VCaP (cell line): ENCODE measurements around the gene EIF5B.
"Not testable (repeated sequence)": the region's sequence is repeated elsewhere in the genome, so short reads cannot be mapped to it uniquely, and the experiment has no call there.

Experiments
- H3K27ac ChIP-seq: fragments of 450-650 bp; 2 replicates; pipeline ENCODE4 v1.5.1; 2017
- CTCF ChIP-seq: fragments of 450-650 bp; conservative IDR thresholded peaks from 2 replicates; pipeline ENCODE4 v1.5.1; 2017; ENCODE audit warnings: mild to moderate bottlenecking, moderate library complexity

Gene EIF5B

GRCh38 chr2:99350194-99350593 lies 13.0 kb downstream of the EIF5B start:
- H3K27ac ChIP-seq: no peak overlapping the region
- no peak for TF ChIP-seq CTCF

DNA sequence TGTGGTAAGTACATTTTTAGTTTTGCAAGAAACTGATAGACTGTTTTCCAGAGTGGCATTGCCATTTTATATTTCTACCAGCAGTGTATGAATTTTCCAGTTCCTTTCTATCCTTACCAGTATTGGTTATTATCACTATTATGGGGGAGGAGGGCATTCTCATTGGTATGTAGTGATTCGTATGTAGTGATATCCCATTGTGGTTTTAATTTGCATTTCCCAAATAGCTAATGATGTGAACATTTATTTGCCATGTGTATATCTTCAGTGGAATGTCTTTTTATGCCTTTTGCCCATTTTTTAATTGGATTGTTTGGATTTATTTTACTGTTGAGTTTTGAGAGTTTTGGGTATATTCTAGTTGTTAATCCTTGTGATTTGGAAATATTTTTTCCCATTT lies 16.9 kb downstream of the EIF5B start:
- no peak overlapping the region for H3K27ac ChIP-seq
- TF ChIP-seq CTCF: no peak

DNA sequence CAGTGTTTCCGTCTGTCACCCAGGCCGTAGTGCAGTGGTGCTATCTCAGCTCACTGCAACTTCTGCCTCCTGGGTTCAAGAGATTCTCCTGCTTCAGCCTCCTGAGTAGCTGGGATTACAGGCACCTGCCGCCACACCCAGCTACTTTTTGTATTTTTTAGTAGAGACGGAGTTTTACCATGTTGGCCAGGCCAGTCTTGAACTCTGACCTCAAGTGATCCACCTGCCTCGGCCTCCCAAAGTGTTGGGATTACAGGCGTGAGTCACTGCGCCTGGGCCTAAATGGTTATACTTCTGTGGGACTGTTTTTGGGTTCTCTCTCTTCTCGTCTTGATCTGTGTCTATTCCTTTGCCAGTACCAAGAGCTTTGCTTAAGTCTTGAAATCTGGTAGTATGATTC lies 17.6 kb downstream of the EIF5B start:
- H3K27ac ChIP-seq: not testable (repeated sequence)

DNA sequence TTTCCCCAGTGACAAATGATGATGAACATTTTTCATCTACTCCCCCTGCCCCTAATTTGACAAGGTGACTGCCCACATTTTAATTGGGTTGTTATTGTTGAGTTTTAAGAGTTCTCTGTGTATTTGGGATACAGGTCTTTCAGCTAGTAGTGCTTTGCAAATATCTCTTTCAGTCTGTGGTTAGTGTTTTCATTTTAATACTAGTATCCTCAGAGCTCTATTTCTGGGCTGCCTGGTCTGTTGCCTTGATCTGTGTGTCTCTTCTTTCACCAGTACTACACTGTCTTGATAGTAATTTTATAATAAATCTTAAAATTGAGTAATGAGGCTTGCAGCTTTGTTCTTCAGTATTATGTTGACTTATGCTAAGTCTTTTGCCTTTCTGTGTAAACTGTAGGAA lies 19.7 kb downstream of the EIF5B start:
- no peak overlapping the region for H3K27ac ChIP-seq
- no peak for TF ChIP-seq CTCF

GRCh38 chr2:99365661-99366060 lies 28.5 kb downstream of the EIF5B start:
- no peak overlapping the region for H3K27ac ChIP-seq
- TF ChIP-seq CTCF: no peak

- H3K27ac ChIP-seq: not testable (repeated sequence)
Measured at GRCh38 chr2:99368854-99369253, 31.7 kb downstream of the EIF5B start.

DNA sequence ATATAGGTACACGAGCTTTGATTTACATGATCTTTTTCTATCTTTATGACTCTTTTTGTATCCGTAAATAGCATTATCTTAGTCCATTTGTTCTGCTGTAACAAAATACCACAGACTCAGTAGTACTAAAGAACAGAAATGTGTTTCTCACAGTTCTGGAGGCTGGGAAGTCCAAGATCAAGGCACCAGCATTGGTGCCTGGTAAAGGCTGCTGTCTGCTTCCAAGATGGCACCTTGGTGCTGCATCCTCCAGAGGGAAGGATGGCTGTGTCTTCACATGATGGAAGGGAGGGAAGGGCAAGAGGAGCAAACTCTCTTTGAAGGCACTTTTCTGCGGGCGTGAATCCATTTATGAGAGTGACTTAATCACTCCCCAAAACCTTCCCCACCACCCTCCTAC lies 36.0 kb downstream of the EIF5B start:
- TF ChIP-seq CTCF: no peak
- H3K27ac ChIP-seq: no peak overlapping the region

- no peak for TF ChIP-seq CTCF
- no peak overlapping the region for H3K27ac ChIP-seq
Measured at GRCh38 chr2:99374747-99375146, 37.6 kb downstream of the EIF5B start.

- H3K27ac ChIP-seq: no peak overlapping the region
- TF ChIP-seq CTCF: no peak
Measured at GRCh38 chr2:99376254-99376864, 39.2 kb downstream of the EIF5B start.
